Measurements from ENCODE around the gene GPR132.
"Not testable (repeated sequence)": the region's sequence is repeated elsewhere in the genome, so short reads cannot be mapped to it uniquely, and the experiment has no call there.

Gene GPR132

DNA sequence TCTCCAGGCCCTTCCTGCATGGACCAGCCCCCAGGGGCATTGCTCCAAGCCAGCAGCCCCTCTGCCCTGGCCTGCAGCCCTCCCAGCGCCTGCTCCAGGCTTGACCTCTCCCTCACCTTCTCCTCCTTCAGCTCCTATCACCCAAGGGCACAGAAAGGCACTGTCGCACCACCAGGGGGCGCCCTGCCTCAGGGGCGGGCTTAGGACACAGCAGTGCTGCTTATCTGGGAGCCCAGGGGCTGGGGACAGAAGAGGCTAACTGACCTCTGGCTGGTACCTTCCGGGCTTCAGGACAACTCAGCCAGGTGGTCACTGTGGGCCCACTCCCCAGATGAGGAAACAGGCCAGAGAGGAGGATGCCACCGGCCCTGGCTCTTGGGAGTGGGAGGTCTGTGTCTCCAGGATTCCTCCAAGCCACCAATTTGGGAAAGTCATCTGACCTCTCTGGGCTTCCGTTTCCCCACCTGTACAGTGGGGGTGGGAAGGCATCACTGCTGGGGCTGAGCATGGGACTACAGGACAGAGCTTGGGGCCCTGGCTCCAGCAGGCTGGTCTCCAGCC, 25.3 kb upstream of the GPR132 start:
- peak; percentile 73 for DNase-seq

DNA sequence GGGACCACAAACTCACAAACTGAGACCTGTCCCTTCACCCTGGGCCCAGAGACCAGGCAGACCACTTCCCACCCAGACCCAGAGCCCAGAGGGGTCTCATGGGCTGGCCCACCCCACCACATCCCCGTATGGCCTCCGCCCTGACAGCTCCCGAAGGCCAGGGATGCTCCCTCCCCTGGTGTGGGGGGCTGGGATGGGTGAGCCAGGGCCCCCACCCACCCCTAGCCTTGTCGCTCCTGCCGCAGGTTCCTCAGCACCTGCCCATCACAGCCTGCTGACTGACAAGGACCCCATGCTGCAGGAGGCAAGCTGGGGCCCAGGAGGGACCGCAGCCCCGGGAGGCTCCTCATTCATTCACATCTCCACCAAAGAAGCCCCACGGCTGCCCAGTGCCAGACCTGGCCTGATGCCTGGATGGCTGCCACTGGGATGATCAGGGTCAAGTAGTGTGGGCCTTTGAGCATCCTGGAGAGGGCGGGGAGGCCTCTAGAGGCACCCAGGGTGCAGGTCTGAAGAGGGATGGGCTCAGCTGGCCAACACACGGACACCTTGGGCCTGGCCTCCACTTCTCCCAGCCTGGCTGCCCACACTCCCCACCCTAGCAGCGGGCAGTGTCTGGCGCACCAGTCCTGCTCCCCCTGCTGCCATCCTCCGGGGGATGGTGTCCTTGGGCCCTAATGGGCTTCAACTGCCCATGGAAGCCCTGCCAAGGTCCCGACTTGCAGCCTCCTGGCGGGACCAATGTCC, 24.7 kb upstream of the GPR132 start:
- no peak for DNase-seq

DNA sequence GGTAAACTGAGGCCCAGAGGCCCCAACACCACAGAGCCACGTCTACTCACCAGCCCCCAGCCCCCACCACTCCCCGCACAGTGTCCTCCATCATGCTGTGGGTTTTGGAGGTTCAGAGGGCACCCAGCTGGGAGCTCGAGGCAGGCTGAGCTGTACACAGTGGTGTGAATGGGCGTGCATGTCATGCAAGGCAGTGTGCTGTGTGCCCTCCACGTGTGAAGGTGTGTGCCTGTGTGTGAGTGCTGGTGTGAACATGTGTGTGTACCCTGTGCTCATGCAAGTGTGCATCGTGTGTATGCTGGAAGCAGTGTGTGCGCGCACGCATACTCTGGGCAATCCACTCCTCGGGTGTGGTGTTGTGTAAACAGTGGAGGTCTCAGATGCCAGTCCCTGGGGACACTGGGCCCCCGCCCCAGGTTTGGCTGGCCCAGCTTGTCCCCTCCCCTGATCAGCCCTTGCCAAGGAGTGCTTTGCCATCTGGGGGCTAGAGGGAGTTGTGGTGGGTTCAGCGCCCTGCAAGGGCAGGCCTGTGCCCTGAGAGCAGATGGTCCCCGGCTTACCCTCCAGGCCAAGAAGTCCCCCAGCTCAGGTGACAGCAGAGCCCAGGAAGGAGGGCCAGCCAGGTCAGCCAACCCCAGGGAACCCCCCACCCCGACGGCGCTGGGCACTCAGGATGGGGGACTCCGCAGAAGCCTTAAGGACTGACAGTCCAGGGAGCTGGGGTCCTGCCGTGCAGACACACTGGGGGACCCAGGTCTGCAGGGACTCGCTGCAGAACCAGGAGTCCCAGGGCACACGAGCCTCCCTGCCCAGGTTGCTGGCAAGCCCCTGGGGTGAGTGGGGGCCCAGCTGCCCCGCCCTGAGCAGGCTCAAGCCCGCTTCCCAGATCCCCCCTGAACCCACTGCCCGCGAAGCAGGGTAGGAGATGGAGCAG, 23.8 kb upstream of the GPR132 start:
- DNase-seq, result peak; percentile 88

DNA sequence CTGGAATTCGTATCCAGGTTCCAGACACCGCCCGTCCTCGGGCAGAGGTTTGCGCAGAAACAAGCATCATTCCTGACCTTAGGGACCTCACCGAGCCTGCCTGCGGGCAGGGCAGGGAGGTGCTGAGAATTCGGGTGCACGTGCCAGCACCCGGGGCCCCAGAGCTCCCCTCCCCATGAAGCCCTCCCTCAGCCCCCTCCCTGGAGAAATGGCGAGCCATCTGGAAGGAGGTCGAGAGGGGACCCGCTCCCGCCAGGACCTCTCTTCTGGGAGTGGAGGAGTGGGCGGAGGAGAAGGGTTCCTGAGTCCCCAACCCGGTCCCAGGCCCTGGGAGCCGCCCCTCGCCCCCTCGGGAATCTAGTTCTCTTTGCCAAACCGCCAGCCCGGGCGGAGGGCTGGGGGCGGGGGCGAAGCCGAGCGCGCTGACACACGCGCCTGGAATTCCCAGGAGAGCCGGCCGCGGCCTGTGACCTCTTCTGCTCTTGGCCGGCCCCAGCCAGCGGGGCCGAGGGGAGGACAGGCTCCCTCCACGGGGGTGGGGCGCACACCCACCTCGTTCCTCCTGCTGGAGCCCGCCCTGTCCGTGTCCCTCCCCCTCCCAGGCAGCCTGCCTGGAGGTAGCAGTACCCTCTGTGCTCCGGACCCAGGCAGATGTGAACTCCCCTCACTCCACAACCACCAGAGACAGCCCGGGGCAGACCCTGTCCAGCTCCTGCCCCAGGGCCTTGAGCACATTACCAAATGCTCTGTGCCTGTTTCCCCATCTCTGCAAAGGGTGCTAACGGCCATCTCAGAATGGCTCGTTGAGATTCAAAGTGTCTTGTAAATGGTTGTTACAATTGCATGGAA, 23.0 kb upstream of the GPR132 start:
- peak; percentile 84 for DNase-seq

DNA sequence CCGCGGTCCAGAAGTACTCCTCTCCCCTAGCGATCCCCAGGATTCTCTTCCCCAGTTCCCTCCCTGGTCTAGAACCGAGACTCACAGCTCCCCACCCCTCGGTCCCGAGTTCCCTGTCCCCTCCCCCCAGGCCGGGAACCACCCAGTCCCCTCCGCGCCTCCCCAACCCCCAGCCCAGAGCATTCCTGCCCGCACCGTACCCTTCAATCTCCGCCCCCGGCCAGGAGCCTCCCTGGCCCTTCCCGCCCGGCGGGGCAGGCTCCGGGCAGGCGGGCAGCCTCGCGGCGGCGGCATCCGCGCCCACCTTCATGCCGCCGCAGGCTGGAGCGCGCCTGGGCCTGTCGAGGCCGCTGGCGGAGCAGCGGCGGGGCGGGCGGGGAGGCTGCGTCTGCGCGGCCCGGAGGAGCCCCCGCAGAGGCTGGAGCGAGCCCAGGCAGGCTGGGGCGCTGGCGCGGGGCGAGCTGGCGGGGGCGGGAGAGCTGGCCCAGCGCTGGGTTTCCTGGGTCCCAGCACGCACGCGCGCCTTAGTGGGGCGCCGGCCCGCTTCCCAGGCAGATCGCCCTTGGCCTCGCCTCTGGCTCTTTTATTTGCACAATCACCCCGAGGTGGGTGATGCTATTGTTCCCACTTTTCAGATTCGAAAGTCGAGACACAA, 22.2 kb upstream of the GPR132 start:
- DNase-seq, result peak; percentile 82

DNA sequence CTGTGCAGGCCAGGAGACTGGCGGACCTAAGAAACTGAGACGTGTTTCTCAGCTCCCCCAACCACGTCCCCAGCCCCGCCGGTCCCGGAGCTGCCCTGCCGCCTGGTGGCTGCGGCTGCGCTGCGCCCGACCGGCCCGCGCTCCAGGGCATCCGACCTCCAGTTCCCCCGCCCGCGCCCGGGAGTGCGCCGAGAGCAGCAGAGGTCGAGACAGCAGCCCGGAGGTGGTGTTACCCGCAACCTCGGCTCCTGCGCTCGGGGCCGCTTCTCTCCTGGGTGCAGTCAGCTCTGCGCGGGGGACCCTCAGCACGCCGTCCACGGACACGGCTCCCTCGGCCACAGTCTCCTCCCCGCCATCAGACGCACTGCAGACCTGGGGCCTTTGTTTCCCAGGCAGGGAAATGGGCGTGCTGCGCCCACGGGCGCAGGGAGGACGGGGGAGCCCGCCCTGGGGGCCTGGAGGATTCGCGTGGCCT, 21.6 kb upstream of the GPR132 start:
- peak; percentile 87 for DNase-seq

DNA sequence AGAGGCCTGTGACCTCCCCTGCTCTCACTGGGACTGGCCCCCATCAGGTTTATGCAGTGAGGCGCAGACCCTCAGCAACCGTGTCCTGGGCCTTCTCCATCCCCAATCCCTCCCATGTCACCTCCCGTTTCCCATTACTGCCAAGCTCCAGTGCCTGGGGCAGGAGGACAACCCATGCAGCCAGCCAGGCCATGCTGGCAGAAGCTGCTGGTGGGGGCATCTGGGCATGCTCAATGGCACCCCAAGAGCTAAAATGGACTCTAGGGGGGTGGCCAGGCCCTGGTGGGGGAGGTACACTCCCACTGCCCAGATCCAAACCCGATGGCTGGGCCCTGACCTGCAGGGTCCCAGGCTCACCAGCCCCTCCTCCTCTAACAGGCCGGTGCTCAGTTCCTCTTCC, 20.5 kb upstream of the GPR132 start:
- DNase-seq, result no peak

DNA sequence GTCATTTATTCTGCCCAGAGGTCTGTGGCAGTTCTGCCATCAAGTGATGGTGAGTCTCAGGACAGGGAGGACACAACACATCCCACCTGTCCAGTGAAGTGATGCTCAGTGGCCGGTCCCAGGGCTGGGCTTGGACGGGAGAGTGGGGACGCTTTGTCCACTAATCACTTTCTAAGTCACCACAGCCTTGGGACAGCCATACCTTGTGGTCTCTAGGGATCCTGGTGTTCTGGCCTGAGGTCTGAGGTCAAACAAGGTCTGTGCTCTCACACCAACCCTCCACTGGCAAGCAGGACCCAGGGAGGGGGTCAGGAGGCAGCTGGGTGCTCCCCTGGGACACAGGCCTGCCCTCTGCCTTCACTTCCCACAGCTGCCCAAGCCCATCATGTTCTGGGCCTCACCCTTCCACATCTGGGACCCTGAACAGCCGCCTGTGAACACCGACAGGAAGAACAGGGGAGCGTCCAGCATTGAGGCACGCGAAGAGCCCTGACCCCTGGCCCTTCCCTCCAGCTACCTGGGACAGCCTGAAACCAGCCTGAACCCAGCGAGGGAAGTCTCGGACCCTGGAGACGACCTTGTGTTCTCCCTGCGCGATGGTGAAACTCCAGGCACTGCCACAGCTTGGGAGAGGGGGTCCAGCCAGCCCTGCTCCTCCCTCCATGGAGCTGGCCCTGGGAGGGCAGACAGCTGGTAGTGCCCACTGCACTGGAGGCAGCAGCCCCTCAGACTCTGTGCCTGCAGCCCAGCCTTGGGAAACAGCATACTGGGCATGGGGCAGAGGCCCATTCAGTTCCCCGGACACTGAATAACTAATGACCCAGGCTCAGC, 19.7 kb upstream of the GPR132 start:
- DNase-seq, result no peak

DNA sequence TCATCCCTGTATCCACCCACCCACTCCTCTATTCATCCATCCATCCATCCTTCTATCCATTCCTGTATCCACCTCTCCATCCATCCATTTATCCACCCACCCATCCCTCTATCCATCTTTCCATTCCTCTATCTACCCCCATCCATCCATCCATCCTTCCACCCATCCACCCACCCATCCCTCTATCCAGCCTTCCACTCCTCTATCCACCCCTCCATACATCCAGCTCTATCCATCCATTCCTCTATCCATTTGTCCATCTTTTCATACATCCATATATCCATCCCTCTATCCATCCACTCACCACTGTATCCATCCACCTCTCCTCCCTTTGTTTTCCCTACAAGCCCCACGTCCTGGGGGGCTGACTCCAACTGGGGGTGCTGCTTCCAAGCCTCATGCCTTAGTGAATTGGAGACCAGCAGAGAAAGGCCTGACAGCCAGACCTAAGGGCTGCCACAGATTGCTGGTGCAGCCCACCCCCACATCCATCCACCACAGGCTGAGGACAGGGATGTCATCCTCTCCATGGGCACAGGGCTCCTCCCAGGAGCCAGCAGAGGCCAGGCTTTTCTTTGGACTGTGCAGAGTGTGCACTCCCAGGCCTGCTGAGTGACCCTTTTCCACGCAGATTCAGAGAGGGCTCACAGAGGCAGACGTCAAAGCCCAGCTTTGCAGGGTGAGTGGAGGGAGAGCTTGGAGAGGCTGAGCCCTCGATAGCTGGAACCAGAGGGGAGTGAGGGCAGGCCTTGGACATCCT, 18.9 kb upstream of the GPR132 start:
- no peak for DNase-seq

DNA sequence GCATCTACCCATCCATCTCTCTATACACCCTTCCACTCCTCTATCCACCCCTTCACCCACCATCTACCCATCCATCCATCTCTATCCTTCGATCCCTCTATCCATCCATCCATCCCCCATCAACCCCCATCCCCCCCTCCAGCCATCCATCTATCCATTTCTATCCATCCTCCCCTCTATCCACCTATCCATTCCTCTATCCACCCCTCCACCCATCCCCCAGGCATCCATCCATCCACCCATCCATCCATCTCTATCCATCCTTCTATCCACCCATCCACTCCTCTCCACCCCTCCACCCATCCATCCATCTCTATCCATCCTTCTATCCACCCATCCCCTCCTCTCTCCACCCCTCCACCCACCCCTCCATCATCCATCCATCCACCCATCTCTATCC, 17.5 kb upstream of the GPR132 start:
- no peak for DNase-seq

DNA sequence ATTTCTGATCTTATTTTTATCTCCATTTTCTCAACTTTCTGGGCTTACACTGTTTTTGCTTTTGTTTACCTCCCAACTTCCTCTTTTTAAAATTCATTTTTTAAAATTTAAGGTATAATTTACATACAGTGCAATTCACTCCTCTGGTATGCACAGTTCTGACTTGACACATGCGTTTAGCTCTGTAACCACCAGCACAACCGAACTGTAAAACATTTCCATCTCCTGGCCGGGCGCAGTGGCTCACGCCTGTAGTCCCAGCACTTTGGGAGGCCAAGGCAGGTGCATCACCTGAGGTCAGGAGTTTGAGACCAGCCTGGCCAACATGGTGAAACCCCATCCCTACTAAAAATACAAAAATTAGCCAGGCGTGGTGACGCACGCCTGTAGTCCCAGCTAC, 16.2 kb upstream of the GPR132 start:
- not testable (repeated sequence) for DNase-seq

DNA sequence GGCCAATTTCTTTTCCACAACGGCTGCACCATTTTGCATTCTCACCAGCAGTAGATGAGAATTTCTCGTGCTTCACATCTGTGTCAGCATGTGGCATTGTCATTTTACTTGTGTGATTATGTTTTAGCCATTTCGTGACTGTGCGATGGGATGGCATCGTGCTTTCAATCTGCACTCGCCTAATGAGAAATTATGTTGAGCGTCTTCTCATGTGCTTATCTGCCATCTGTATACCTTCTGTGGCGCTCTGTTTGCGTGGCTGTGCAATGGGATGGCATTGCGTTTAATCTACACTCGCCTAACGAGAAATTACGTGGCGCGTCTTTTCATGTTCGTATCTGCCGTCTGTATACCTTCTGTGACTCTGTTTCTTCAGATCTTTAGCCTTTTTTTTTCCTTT, 14.9 kb upstream of the GPR132 start:
- peak; percentile 83 for DNase-seq

DNA sequence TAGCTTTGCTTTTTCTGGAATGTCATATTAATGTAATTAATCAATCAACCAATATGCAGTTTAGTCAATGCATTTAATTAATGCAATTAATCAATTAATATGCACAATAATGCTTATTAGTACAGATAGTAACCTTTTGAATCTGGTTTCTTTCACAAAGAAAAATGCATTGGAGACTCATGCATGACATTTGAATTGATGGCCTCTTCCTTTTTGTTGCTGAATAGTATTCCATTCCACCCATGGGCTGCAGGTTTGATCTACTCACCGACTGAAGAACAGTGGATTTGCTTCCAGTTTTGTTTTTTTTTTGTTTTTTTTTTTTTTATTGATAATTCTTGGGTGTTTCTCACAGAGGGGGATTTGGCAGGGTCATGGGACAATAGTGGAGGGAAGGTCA, 13.1 kb upstream of the GPR132 start:
- DNase-seq, result no peak

DNA sequence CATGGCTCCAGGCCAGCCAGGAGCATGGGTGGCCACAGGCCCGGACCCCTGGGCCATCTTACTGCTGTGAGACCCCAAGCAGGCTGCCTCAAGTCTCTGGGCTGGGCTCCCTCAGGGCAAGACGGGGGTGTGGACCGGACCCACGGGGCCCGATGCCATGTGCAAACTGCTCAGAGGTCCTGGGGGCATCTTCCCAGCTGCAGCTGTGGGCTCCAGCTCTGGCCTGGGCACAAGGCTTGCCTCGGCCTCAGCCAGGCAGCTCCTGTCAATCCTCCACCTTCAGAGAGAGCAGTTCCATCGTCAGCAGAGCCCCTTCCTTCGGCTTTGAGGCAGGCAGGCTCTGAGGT, 12.4 kb upstream of the GPR132 start:
- DNase-seq, result no peak

DNA sequence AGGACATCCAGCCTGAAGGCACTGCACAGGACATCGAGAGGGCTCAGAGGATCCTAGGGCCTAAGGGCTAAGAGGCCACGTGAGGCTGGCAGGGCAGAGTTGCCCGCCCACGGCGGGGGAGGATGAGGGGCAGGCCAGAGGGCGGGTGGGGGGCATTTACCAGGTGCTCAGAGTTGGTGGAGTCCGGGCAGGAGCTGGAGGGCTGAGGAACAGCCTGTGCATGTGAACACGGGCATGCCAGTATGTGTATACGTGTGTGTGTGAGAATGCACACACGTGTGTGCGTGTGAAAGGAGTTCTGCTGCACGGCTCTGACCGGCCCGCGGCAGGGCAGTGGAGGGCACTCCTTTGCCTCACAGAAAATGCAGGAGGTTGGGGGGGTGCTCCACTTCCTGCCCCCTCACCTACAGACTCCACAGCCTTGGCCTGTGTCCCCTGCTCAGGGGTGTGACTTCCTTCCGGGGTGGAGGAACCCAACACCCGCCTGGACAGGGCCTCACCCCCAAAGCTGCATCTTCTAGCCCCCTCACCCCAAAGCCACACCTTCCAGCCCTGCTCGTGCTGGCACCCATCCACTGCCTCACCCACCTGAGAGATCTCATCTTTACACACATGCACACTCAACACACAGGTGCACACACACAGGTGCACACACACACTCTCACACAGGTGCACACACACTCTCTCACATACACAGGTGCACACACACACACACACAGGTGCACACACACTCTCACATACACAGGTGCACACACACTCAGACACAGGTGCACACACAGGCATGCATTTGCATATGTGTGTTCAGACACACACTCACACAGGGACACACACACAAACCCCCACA, 11.8 kb upstream of the GPR132 start:
- no peak for DNase-seq

DNA sequence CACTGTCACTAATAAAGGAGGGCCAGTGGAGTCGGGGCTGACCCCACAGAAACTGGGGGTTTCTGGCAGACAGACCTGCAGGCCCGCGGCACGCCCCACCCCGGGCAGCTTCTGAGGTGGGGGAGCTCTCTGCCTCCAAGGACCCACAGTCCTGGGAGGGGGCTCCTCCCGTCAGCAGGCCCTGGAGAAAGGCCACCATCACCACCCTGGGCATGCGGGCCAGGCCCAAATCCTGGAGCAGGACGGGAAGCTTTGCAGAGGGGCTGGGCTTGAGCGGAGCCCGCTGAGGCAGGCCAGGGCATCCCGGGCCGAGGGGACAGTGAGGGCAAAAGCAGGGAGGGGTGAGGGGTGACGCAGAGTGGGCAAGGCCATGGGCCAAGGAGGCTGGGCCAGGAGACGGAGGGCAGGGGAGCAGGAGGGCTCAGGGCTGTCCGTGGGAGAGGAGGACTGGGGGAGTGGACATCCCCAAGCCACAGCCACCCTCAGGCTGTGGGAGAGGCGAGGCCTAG, 11.1 kb upstream of the GPR132 start:
- DNase-seq, result no peak

DNA sequence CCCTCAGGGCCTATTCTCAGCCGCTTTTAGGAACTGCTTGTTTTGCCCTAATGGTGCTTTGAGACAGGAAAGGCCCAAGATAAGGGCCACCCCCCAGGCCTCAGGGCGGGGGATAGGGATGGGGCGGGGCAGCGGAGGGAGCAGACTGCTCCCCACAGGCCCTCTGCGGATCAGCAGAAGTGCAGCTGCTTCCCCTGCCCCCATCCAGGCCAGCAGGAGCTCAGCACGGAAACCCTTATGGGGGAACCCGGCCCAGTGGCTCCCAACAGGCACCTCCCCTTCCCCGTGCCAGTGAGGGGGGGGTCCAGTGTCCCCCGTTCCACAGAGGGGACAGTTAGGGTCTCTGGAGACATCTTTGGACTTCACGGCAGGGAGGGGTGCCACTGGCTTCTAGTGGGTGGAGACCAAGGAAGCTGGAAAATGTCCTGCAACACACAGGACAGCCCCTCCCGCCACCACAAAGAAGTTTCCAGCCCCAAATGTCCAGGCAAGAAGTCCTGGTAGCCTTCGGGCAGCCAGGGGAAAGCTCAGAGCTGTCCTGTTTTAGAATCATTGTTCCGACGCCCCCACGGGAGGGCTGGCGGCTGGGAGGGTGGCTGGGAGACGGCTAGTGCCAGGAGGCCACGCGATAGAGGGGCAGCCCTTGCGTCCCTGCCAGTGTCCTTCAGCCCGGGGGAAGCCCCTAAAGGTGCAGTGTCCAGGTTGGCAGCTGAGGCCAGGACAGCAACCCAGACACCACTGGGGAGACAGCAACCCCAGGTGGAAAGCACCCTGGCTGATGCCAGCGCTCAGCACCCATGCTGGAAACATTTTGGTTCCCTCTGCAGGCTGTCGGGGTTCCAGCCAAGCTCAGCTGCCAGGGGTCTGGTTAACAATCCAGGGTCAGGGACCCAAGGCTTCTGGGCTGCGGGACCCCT, 10.4 kb upstream of the GPR132 start:
- peak; percentile 86 for DNase-seq

DNA sequence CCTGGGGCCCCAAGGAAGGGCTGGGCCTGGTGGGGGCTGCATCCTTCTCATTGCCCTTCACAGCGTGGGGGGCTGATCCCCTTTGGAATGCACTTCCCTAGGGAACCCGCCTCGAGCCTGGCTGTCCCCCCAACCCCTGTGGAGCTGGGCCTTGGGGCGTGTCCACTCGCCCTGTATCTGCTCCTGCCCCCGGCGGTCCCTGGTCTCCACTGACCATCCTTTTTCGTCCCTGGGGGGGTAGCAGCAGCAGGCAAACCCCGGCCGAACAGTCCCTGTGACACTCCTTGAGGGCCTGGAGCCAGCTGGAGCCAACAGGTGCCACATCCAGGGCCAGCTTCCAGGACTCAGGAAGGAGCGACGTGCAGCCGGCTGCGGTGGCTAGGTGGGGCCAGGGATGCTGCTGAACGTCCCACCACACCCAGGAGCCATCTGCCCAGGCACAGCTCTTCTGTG, 9.4 kb upstream of the GPR132 start:
- peak; percentile 99 for DNase-seq
